ENCODE data around the gene CYP1B1. TPM values are rescaled to one million over a fixed set of nuclear protein-coding genes. Genes with fewer than 3 reads are reported as not detected.
"Not testable (repeated sequence)": the region's sequence is repeated elsewhere in the genome, so short reads cannot be mapped to it uniquely, and the experiment has no call there.

Gene CYP1B1
- total RNA-seq, 1 experiment from 2014 or later, result 2.6 TPM

DNA sequence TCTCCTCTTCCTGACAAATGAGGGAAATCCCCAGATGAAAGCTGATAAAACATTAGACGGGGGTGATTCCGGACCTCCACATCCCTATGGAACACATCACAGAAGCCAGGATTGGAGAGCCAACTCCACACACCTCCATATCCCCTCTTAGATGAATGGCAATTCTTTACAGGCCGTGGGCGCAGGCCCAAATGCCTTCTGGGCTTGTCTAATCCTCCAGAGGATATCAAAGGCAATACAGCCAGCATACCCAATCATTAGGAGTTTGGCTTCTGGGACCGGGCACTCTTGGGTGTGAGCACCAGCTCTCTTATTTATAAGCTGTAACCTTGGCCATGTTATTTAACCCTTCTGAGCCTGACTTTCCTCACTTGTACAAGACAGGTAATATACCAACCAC, 15.0 kb upstream of the CYP1B1 start:
- ATAC-seq (no peak), DNase-seq (ENCODE audit: low read depth, low spot score) (no peak)
- no peaks in the 10 kb centered on the region; the same call in 1 of the 2 replicates for H3K27me3 ChIP-seq (ENCODE audit: insufficient read depth, low read length)
- RAD21 ChIA-PET (ENCODE audit: low non-redundant PET in 1 of 2, low total read pairs in 2 of 2, uncharacterized antibody in 2 of 2, unreplicated experiment in 2 of 2), result no interaction called here
- H4K20me1 ChIP-seq (ENCODE audit: insufficient read depth), result no peaks in the 10 kb centered on the region
- no peak overlapping the region for H3K4me3 ChIP-seq (replicated peaks in 1 of 2; ENCODE audit: low read depth in 1 of 2, low read length in 2 of 2)
- BruUV-seq (replicated peaks), result no TSS peak
- CTCF ChIA-PET, result no interaction called here
- no peak overlapping the region for H3K4me2 ChIP-seq (ENCODE audit: low read length)
- H3K27ac ChIP-seq (ENCODE audit: low read depth, low read length), result no peak overlapping the region
- no peaks in the 10 kb centered on the region for H3K4me1 ChIP-seq (ENCODE audit: control insufficient read depth in 1 of 2, insufficient read depth in 2 of 2, low read length in 2 of 2)
- H3K79me2 ChIP-seq (ENCODE audit: insufficient read depth, low read length), result no peaks in the 10 kb centered on the region
- intact Hi-C loops (cut with micrococcal nuclease), result no loop called here
- no peak for TF ChIP-seq YY1 (IDR thresholded peaks at IDR 0.05; ENCODE audit: extremely low read depth, insufficient replicate concordance, low read depth, low read length)
- no peak for TF ChIP-seq ELF1 (IDR thresholded peaks at IDR 0.05; ENCODE audit: borderline replicate concordance, low read depth)
- no peaks in the 10 kb centered on the region for H3K36me3 ChIP-seq (ENCODE audit: control insufficient read depth in 1 of 2, insufficient read depth in 2 of 2, low read length in 2 of 2)
- H3K9ac ChIP-seq (ENCODE audit: low read length), result no peak overlapping the region
- H3K9me2 ChIP-seq (ENCODE audit: insufficient read depth), result no peaks in the 10 kb centered on the region
- H3K9me3 ChIP-seq (ENCODE audit: control insufficient read depth in 1 of 2, insufficient read depth in 1 of 2, low read depth in 1 of 2, low read length in 2 of 2), result no peaks in the 10 kb centered on the region
- H2AFZ ChIP-seq (ENCODE audit: low read depth, low read length, poor library complexity, severe bottlenecking), result no peak overlapping the region
- POLR2A ChIA-PET, result no interaction called here

GRCh38 chr2:38090212-38090611, 14.3 kb upstream of the CYP1B1 start:
- intact Hi-C loops (cut with micrococcal nuclease); H3K27me3 ChIP-seq (ENCODE audit: insufficient read depth, low read length); H3K4me1 ChIP-seq (ENCODE audit: control insufficient read depth in 1 of 2, insufficient read depth in 2 of 2, low read length in 2 of 2); H4K20me1 ChIP-seq (ENCODE audit: insufficient read depth); H3K9me3 ChIP-seq (ENCODE audit: control insufficient read depth in 1 of 2, insufficient read depth in 1 of 2, low read depth in 1 of 2, low read length in 2 of 2); H3K4me3 ChIP-seq (replicated peaks in 1 of 2; ENCODE audit: low read depth in 1 of 2, low read length in 2 of 2); POLR2A ChIA-PET; CTCF ChIA-PET; RAD21 ChIA-PET (ENCODE audit: low non-redundant PET in 1 of 2, low total read pairs in 2 of 2, uncharacterized antibody in 2 of 2, unreplicated experiment in 2 of 2); H3K27ac ChIP-seq (ENCODE audit: low read depth, low read length); H3K79me2 ChIP-seq (ENCODE audit: insufficient read depth, low read length); ATAC-seq; H3K4me2 ChIP-seq (ENCODE audit: low read length); DNase-seq (ENCODE audit: low read depth, low spot score); H3K9ac ChIP-seq (ENCODE audit: low read length); BruUV-seq (replicated peaks); H3K9me2 ChIP-seq (ENCODE audit: insufficient read depth); H2AFZ ChIP-seq (ENCODE audit: low read depth, low read length, poor library complexity, severe bottlenecking); H3K36me3 ChIP-seq (ENCODE audit: control insufficient read depth in 1 of 2, insufficient read depth in 2 of 2, low read length in 2 of 2): not testable (repeated sequence)

GRCh38 chr2:38085998-38086698, 10.2 kb upstream of the CYP1B1 start:
- DNase-seq (ENCODE audit: low read depth, low spot score); H3K4me3 ChIP-seq (replicated peaks in 1 of 2; ENCODE audit: low read depth in 1 of 2, low read length in 2 of 2); H3K4me2 ChIP-seq (ENCODE audit: low read length); H2AFZ ChIP-seq (ENCODE audit: low read depth, low read length, poor library complexity, severe bottlenecking); H3K4me1 ChIP-seq (ENCODE audit: control insufficient read depth in 1 of 2, insufficient read depth in 2 of 2, low read length in 2 of 2); H3K79me2 ChIP-seq (ENCODE audit: insufficient read depth, low read length); H4K20me1 ChIP-seq (ENCODE audit: insufficient read depth); H3K9me2 ChIP-seq (ENCODE audit: insufficient read depth); POLR2A ChIA-PET; H3K27me3 ChIP-seq (ENCODE audit: insufficient read depth, low read length); H3K27ac ChIP-seq (ENCODE audit: low read depth, low read length); H3K9me3 ChIP-seq (ENCODE audit: control insufficient read depth in 1 of 2, insufficient read depth in 1 of 2, low read depth in 1 of 2, low read length in 2 of 2); ATAC-seq; intact Hi-C loops (cut with micrococcal nuclease); H3K9ac ChIP-seq (ENCODE audit: low read length); RAD21 ChIA-PET (ENCODE audit: low non-redundant PET in 1 of 2, low total read pairs in 2 of 2, uncharacterized antibody in 2 of 2, unreplicated experiment in 2 of 2); BruUV-seq (replicated peaks); H3K36me3 ChIP-seq (ENCODE audit: control insufficient read depth in 1 of 2, insufficient read depth in 2 of 2, low read length in 2 of 2): not testable (repeated sequence)
- CTCF ChIA-PET, result interaction anchor here (1.0 kb wide), 1 partner anchor 10 kb away, joined by 4 read pairs; the partner anchor contains the start of gene CYP1B1

DNA sequence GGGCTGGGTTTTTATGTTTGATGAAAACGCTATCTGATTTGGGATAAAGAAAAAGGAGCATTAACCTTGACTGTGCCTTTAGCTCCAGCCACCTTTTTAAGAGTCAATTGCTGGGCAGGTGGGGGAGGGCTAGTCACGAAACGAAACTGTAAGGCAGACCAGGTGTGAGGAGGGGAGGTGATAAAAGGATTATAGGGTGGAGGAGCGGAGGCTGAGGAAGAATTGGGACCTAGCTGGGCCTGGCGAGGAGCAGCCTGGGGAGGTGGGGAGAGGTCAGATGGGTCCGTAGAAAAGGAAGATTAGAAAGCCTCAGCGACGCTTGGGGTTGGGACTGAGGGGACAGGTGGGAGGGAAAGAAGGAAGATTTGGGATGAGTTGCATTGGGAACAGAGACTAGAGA, 8.6 kb upstream of the CYP1B1 start:
- ATAC-seq; H2AFZ ChIP-seq (ENCODE audit: low read depth, low read length, poor library complexity, severe bottlenecking); POLR2A ChIA-PET; H3K9me3 ChIP-seq (ENCODE audit: control insufficient read depth in 1 of 2, insufficient read depth in 1 of 2, low read depth in 1 of 2, low read length in 2 of 2); BruUV-seq (replicated peaks); H3K79me2 ChIP-seq (ENCODE audit: insufficient read depth, low read length); H3K4me2 ChIP-seq (ENCODE audit: low read length); H3K36me3 ChIP-seq (ENCODE audit: control insufficient read depth in 1 of 2, insufficient read depth in 2 of 2, low read length in 2 of 2); RAD21 ChIA-PET (ENCODE audit: low non-redundant PET in 1 of 2, low total read pairs in 2 of 2, uncharacterized antibody in 2 of 2, unreplicated experiment in 2 of 2); intact Hi-C loops (cut with micrococcal nuclease); DNase-seq (ENCODE audit: low read depth, low spot score); H3K4me3 ChIP-seq (replicated peaks in 1 of 2; ENCODE audit: low read depth in 1 of 2, low read length in 2 of 2); H3K9ac ChIP-seq (ENCODE audit: low read length); H3K27ac ChIP-seq (ENCODE audit: low read depth, low read length); H4K20me1 ChIP-seq (ENCODE audit: insufficient read depth); H3K4me1 ChIP-seq (ENCODE audit: control insufficient read depth in 1 of 2, insufficient read depth in 2 of 2, low read length in 2 of 2); H3K9me2 ChIP-seq (ENCODE audit: insufficient read depth); CTCF ChIA-PET; H3K27me3 ChIP-seq (ENCODE audit: insufficient read depth, low read length): not testable (repeated sequence)
